ENCODE measurements around the gene SUSD3. TPM values are rescaled to one million over a fixed set of nuclear protein-coding genes. Genes with fewer than 3 reads are reported as not detected.

The SUSD3 gene
- 0.27 TPM in 1 of 2 replicates, not detected in the other for total RNA-seq
- long read RNA-seq: 0 reads

DNA sequence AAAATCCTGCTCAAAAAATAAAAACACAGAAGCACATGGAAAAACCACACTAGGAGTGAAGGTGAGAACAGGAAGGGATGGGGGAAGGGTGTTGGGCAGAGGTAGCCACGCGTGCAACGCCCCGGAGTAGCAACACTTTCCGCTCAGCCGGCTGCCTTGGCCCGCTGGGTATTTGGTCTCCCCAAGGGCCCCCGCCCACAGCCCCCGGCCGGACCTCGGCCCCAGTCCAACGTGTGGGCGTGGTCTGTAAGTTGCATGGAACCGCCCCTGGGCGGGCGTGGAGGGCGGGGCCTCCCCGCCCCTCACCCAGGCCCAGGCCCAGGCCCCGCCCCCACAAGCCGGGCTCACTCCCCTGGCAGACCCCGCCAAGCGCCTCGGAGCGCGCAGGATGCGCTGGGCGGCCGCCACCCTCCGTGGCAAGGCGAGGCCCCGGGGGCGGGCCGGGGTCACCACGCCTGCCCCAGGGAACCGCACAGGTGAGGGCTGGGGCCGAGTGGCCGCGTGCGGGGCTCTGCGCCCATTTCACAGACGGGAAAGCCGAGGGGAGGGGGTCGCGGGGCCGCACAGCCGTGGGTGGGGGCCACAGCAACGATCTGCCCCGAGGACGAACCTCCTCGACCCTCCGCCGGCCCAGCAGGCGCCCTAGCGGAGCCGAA is at the start of gene SUSD3:
Gene SUSD3, plus strand, starts transcription at position 347 of the 656 bp plus-strand sequence. Its CDS starts 42 bp downstream, at position 389.
- Mint-ChIP-seq H3K27me3 (ENCODE audit: low read depth) (peaks cover 22% of the 10 kb centered on the region), H3K36me3 (ENCODE audit: low read depth) (no peaks in the 10 kb centered on the region), H3K4me1 (no peaks in the 10 kb centered on the region), H3K4me3 (no peak within 1 kb of the TSS), H3K27ac (ENCODE audit: unreplicated experiment) (no peak within 1 kb of the TSS), H3K9me3 (no peaks in the 10 kb centered on the region)
- DNase-seq (ENCODE audit: low read depth, low spot score): peak; percentile 42
- TF ChIP-seq, protein P1, sequence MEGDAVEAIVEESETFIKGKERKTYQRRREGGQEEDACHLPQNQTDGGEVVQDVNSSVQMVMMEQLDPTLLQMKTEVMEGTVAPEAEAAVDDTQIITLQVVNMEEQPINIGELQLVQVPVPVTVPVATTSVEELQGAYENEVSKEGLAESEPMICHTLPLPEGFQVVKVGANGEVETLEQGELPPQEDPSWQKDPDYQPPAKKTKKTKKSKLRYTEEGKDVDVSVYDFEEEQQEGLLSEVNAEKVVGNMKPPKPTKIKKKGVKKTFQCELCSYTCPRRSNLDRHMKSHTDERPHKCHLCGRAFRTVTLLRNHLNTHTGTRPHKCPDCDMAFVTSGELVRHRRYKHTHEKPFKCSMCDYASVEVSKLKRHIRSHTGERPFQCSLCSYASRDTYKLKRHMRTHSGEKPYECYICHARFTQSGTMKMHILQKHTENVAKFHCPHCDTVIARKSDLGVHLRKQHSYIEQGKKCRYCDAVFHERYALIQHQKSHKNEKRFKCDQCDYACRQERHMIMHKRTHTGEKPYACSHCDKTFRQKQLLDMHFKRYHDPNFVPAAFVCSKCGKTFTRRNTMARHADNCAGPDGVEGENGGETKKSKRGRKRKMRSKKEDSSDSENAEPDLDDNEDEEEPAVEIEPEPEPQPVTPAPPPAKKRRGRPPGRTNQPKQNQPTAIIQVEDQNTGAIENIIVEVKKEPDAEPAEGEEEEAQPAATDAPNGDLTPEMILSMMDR (conservative IDR thresholded peaks at IDR 0.05): no peak

DNA sequence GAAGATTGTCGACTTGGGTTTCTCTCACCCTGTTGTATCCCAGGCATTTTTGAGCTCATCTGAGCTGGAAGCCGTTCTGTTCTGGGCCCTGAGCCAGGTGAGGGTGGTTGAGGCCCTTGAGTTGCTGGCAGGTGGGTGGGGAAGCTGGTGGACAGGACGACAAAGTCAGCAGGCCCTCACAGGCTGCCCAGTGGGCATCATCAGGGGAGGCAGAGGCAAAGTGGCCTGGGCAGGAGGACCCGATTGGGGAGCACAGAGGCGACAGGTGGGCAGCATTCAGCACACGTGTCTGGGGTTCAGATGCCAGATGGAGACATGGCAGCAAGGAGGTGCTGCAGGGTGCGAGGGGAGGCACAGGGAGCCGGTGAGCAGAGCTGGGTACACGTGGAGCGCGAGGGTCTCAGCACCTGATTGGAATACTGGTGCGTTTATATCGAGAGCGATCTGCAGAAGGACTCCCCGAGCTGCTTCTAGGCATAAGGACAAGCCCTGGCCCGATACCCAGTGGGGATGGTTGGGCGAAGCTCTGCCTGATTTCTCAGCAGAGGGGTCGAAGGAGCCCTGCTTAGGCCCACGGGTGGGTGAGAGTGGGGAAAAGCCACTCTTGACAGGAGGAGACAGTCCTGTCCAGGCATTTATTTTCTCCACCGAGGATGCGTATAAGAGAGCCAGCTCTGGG is 49.0 kb upstream of the SUSD3 start:
- TF ChIP-seq, protein P1 (conservative IDR thresholded peaks at IDR 0.05): no peak
- H3K36me3 Mint-ChIP-seq (ENCODE audit: low read depth): no peaks in the 10 kb centered on the region
- no peaks in the 10 kb centered on the region for H3K9me3 Mint-ChIP-seq
- no peaks in the 10 kb centered on the region for H3K4me1 Mint-ChIP-seq
- no peak overlapping the region for H3K27ac Mint-ChIP-seq (ENCODE audit: unreplicated experiment)
- no peaks in the 10 kb centered on the region for H3K27me3 Mint-ChIP-seq (ENCODE audit: low read depth)
- DNase-seq (ENCODE audit: low read depth, low spot score): no peak
- no peak overlapping the region for H3K4me3 Mint-ChIP-seq

DNA sequence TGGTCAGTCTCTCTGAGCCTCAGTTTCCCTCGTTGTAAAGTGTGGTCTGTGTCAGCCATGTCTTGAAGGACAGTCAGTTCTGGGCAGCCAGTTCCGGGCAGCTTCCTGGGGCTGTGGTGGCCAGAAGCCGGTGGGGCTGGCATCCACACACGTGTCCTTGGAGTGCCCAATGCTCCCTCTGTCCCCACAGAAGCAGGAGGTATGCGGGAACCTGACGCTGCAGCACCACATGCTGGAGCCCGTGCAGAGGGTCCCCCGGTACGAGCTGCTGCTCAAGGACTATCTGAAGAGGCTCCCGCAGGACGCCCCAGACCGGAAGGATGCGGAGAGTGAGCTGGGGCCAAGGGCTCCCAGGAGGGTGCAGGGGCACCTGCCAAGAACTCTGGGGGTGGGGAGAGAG is 48.4 kb upstream of the SUSD3 start:
- TF ChIP-seq, protein P1 (conservative IDR thresholded peaks at IDR 0.05): no peak
- Mint-ChIP-seq H3K4me3 (no peak overlapping the region), H3K4me1 (no peaks in the 10 kb centered on the region), H3K27ac (ENCODE audit: unreplicated experiment) (no peak overlapping the region), H3K36me3 (ENCODE audit: low read depth) (no peaks in the 10 kb centered on the region), H3K27me3 (ENCODE audit: low read depth) (no peaks in the 10 kb centered on the region), H3K9me3 (no peaks in the 10 kb centered on the region)
- DNase-seq (ENCODE audit: low read depth, low spot score): no peak

DNA sequence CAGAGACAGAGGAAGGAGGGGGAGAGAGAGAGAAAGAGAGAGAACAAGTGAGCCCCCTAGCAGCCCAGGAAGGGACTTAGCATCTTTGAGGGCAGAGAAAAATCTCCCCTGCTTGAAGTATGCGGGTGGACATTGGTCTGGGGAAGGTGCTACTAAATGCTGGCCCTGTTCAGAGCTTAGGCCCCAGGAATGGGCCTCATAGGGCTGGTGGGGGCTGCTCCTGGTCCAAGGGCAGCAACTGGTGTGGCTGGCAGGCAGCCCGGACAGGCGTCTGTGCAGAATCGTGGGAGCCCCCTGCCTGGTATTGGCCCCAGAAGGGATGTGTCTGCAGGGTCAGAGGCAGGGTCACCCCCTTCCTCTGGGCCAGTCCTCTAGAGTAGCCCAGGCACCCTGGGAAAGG is 47.8 kb upstream of the SUSD3 start:
- Mint-ChIP-seq H3K4me3 (no peak overlapping the region), H3K27ac (ENCODE audit: unreplicated experiment) (no peak overlapping the region), H3K36me3 (ENCODE audit: low read depth) (no peaks in the 10 kb centered on the region), H3K27me3 (ENCODE audit: low read depth) (no peaks in the 10 kb centered on the region), H3K4me1 (no peaks in the 10 kb centered on the region), H3K9me3 (no peaks in the 10 kb centered on the region)
- DNase-seq (ENCODE audit: low read depth, low spot score): no peak
- TF ChIP-seq, protein P1 (conservative IDR thresholded peaks at IDR 0.05): no peak

DNA sequence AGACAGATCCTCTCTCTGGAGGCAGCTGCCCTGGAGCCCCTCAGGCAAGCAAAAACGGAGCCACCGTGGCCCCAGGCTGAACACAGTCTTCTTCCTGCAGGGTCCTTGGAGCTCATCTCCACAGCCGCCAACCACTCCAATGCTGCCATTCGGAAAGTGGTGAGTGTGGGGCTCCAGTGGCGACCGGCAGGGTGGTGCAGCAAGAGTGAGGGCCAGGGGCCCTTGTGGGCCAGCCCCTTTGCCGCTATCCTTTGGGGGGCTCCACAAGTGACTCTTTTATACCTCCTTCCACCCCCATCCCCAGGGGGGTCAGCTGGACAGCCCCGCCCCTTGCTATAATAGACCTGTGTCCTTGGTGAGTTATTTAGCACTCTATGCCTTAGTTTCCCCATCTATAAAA is 47.4 kb upstream of the SUSD3 start:
- H3K36me3 Mint-ChIP-seq (ENCODE audit: low read depth): no peaks in the 10 kb centered on the region
- no peak overlapping the region for H3K27ac Mint-ChIP-seq (ENCODE audit: unreplicated experiment)
- no peaks in the 10 kb centered on the region for H3K27me3 Mint-ChIP-seq (ENCODE audit: low read depth)
- H3K4me1 Mint-ChIP-seq: no peaks in the 10 kb centered on the region
- H3K4me3 Mint-ChIP-seq: no peak overlapping the region
- H3K9me3 Mint-ChIP-seq: no peaks in the 10 kb centered on the region
- TF ChIP-seq, protein P1 (conservative IDR thresholded peaks at IDR 0.05): no peak
- no peak for DNase-seq (ENCODE audit: low read depth, low spot score)

Data from neural crest cell (in vitro differentiated cells).